PC-3 (cell line): ENCODE data around the gene HSD17B7. TPM values are rescaled to one million over a fixed set of nuclear protein-coding genes. Genes with fewer than 3 reads are reported as not detected.
A peak's percentile ranks its signal among the peaks of the same experiment; 100 is the strongest.

ENCODE experiments used
- ATAC-seq: fragments of 200-7000 bp; cut with Tn5 transposase; 2 replicates; pipeline ENCODE4 v1.9.1; 2020; ENCODE audit warnings: mild to moderate bottlenecking, moderate library complexity
- BruUV-seq: library from RNA; stranded (reverse); fragments of 400-500 nt; replicated peaks from 2 replicates; lab custom pipeline; 2021; lab: Mats Ljungman, UMichigan
- CTCF ChIA-PET: fragments of 300-600 bp; sonication (Branson Sonifier 250); formaldehyde crosslinking; loops from one replicate; lab custom pipeline; 2022; ENCODE audit warnings: antibody characterized with exemption; lab: Charles Lee
- POLR2A ChIA-PET: fragments of 300-600 bp; sonication (Branson Sonifier 250); formaldehyde crosslinking; loops from one replicate; lab custom pipeline; 2022; ENCODE audit warnings: antibody characterized with exemption; ENCODE audit not compliant: unreplicated experiment; lab: Charles Lee
- DNase-seq: peaks from one replicate; pipeline ENCODE4 v3.0.0-alpha.2; 2015
- H2AFZ ChIP-seq: fragments of 300-600 bp; sonication (generic); 2 replicates; pipeline ENCODE4 v1.6.0; 2016; ENCODE audit warnings: antibody characterized with exemption, low read length
- H3F3A ChIP-seq: fragments of 300-600 bp; sonication (generic); one replicate; pipeline ENCODE4 v1.6.0; 2017; ENCODE audit warnings: antibody characterized with exemption, low read length, control low read depth, mild to moderate bottlenecking; ENCODE audit not compliant: unreplicated experiment
- H3K27ac ChIP-seq: fragments of 300-600 bp; sonication (generic); 2 replicates; pipeline ENCODE4 v1.5.1; 2016; ENCODE audit warnings: mild to moderate bottlenecking, low read length
- H3K27me3 ChIP-seq: fragments of 300-600 bp; sonication (generic); 2 replicates; pipeline ENCODE4 v1.6.1; 2016; ENCODE audit warnings: low read length, mixed read lengths
- H3K36me3 ChIP-seq: fragments of 300-600 bp; sonication (generic); 2 replicates; pipeline ENCODE4 v1.6.1; 2016; ENCODE audit warnings: low read depth, mixed run types, low read length, mixed read lengths
- H3K4me1 ChIP-seq: fragments of 300-600 bp; sonication (generic); 2 replicates; pipeline ENCODE4 v1.5.1; 2016; ENCODE audit warnings: low read length; ENCODE audit not compliant: insufficient read depth
- H3K4me2 ChIP-seq: fragments of 300-600 bp; sonication (generic); 2 replicates; pipeline ENCODE4 v1.6.0; 2016; ENCODE audit warnings: low read length
- H3K4me3 ChIP-seq: fragments of 300-600 bp; sonication (generic); 2 replicates; pipeline ENCODE4 v1.5.1; 2016; ENCODE audit warnings: mild to moderate bottlenecking, low read length, mixed read lengths
- H3K79me2 ChIP-seq: fragments of 300-600 bp; sonication (generic); 2 replicates; pipeline ENCODE4 v1.6.1; 2017; ENCODE audit warnings: low read length, mixed read lengths
- H3K9ac ChIP-seq: fragments of 300-600 bp; sonication (generic); 2 replicates; pipeline ENCODE4 v1.6.0; 2016; ENCODE audit warnings: mild to moderate bottlenecking, low read length
- H3K9me2 ChIP-seq: fragments of 300-600 bp; sonication (generic); replicated peaks from 2 replicates; pipeline ENCODE4 v1.6.1; 2016; ENCODE audit warnings: mixed run types, low read length, mixed read lengths
- H3K9me3 ChIP-seq: fragments of 300-600 bp; sonication (generic); 2 replicates; pipeline ENCODE4 v1.6.1; 2016; ENCODE audit warnings: low read length, mixed read lengths
- H4K20me1 ChIP-seq: fragments of 300-600 bp; sonication (generic); 2 replicates; pipeline ENCODE4 v1.6.1; 2016; ENCODE audit warnings: low read length, mixed read lengths
- EZH2 ChIP-seq: fragments of 300-600 bp; sonication (generic); IDR thresholded peaks from one replicate; pipeline ENCODE4 v1.6.1; 2017; ENCODE audit warnings: antibody characterized with exemption, mild to moderate bottlenecking, low read length; ENCODE audit not compliant: unreplicated experiment
- EZH2phosphoT487 ChIP-seq: fragments of 300-600 bp; sonication (generic); IDR thresholded peaks from 2 replicates; pipeline ENCODE4 v1.6.1; 2018; ENCODE audit warnings: mild to moderate bottlenecking, antibody characterized with exemption, low read length, borderline replicate concordance
- intact Hi-C: fragments of 100-400 bp; cut with micrococcal nuclease; formaldehyde crosslinking; loops from 2 replicates; pipeline ENCODE4 v1.9.0; 2023
- total RNA-seq: library from RNA; depleted of rRNA; stranded (reverse); fragments of >200 nt; gene quantifications from 2 replicates; pipeline ENCODE4 v1.2.3, GENCODE V29; 2014
- TF ChIP-seq, protein P1 (sequence below): fragments of 300-600 bp; sonication (generic); conservative IDR thresholded peaks from 2 replicates; pipeline ENCODE4 v1.5.1; 2017; ENCODE audit warnings: antibody characterized with exemption, low read depth, mild to moderate bottlenecking, low read length

HSD17B7 gene
- total RNA-seq, 1 experiment from 2014 or later, result 28.4 TPM

DNA sequence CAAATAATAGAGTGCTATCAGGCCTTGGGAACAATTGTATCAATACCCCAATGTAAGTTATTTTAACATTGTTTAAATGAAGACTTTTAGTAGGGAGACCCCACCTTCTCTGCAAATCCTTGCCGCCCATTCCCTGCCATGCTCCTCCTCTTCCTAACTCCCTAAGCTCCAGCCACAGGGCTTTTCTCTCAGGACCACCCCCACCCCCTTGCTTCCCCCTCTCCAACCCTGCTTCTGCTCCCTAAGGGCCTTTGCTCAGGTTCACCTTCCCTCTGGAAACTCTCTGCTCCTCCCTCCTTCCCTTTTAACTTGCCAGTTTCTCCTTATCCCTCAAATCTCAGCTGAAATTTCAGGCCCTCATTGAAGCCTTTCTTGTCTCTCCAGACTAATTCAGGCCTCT, 53.7 kb downstream of the HSD17B7 start:
- ATAC-seq (no peak), DNase-seq (no peak)
- POLR2A ChIA-PET, result interaction anchor here (0.6 kb wide), 1 partner anchor 391 kb away, joined by 4 read pairs; no protein-coding TSS in a partner anchor
- Histone ChIP-seq H2AFZ (no peak overlapping the region), H3K9ac (no peak overlapping the region), H3F3A (no peaks in the 10 kb centered on the region), H3K79me2 (no peaks in the 10 kb centered on the region), H3K4me3 (no peak overlapping the region), H3K27ac (no peak overlapping the region), H3K4me1 (peaks cover 15% of the 10 kb centered on the region), H4K20me1 (no peaks in the 10 kb centered on the region), H3K36me3 (no peaks in the 10 kb centered on the region), H3K4me2 (no peak overlapping the region), H3K9me3 (no peaks in the 10 kb centered on the region), H3K9me2 (no peaks in the 10 kb centered on the region), H3K27me3 (no peaks in the 10 kb centered on the region)
- TF ChIP-seq EZH2 (no peak), EZH2phosphoT487 (no peak)
- TF ChIP-seq, protein P1, sequence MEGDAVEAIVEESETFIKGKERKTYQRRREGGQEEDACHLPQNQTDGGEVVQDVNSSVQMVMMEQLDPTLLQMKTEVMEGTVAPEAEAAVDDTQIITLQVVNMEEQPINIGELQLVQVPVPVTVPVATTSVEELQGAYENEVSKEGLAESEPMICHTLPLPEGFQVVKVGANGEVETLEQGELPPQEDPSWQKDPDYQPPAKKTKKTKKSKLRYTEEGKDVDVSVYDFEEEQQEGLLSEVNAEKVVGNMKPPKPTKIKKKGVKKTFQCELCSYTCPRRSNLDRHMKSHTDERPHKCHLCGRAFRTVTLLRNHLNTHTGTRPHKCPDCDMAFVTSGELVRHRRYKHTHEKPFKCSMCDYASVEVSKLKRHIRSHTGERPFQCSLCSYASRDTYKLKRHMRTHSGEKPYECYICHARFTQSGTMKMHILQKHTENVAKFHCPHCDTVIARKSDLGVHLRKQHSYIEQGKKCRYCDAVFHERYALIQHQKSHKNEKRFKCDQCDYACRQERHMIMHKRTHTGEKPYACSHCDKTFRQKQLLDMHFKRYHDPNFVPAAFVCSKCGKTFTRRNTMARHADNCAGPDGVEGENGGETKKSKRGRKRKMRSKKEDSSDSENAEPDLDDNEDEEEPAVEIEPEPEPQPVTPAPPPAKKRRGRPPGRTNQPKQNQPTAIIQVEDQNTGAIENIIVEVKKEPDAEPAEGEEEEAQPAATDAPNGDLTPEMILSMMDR, result no peak
- no TSS peak for BruUV-seq
- intact Hi-C loops, result no loop called here
- CTCF ChIA-PET, result no interaction called here

GRCh38 chr1:162846256-162847212, 56.0 kb downstream of the HSD17B7 start:
- Histone ChIP-seq H3K36me3 (no peaks in the 10 kb centered on the region), H3K9me2 (no peaks in the 10 kb centered on the region), H2AFZ (peak overlapping the region; percentile 11; the same call in 1 of the 2 replicates), H3K9ac (no peak overlapping the region), H4K20me1 (no peaks in the 10 kb centered on the region), H3K79me2 (no peaks in the 10 kb centered on the region), H3F3A (no peaks in the 10 kb centered on the region), H3K4me3 (no peak overlapping the region), H3K9me3 (no peaks in the 10 kb centered on the region), H3K27ac (peak overlapping the region; percentile 24), H3K4me2 (peak overlapping the region; percentile 43), H3K4me1 (peaks cover 15% of the 10 kb centered on the region), H3K27me3 (no peaks in the 10 kb centered on the region)
- DNase-seq, result peak; percentile 91
- ATAC-seq, result peak; percentile 82
- POLR2A ChIA-PET, result no interaction called here
- CTCF ChIA-PET, result no interaction called here
- intact Hi-C loops, result no loop called here
- no TSS peak for BruUV-seq
- TF ChIP-seq EZH2phosphoT487 (no peak), EZH2 (no peak)
- TF ChIP-seq, protein P1, result no peak
